Esophagus squamous epithelium (tissue), 4 donors: ENCODE data around the gene OR4S1.
"Not testable (repeated sequence)": the region's sequence is repeated elsewhere in the genome, so short reads cannot be mapped to it uniquely, and the experiment has no call there.

Experiments
- POLR2A ChIP-seq, 4 donors: fragments of 450-650 bp; IDR thresholded peaks; one replicate each; pipeline ENCODE4 v1.6.1; 2017; ENCODE audit warnings: antibody characterized with exemption in 4 of 4, mild to moderate bottlenecking in 4 of 4, moderate library complexity in 3 of 4
- TF ChIP-seq, protein P1 (sequence below), 6 experiments: fragments of 450-650 bp in 4 of 6; fragments of 200-600 bp in 2 of 6; sonication (generic) in 2 of 6; IDR thresholded peaks; one replicate each; pipeline ENCODE4 v1.5.1; 2016 to 2019; ENCODE audit warnings: antibody characterized with exemption in 6 of 6, mild to moderate bottlenecking in 4 of 6, moderate library complexity in 4 of 6

- TF ChIP-seq, protein P1, sequence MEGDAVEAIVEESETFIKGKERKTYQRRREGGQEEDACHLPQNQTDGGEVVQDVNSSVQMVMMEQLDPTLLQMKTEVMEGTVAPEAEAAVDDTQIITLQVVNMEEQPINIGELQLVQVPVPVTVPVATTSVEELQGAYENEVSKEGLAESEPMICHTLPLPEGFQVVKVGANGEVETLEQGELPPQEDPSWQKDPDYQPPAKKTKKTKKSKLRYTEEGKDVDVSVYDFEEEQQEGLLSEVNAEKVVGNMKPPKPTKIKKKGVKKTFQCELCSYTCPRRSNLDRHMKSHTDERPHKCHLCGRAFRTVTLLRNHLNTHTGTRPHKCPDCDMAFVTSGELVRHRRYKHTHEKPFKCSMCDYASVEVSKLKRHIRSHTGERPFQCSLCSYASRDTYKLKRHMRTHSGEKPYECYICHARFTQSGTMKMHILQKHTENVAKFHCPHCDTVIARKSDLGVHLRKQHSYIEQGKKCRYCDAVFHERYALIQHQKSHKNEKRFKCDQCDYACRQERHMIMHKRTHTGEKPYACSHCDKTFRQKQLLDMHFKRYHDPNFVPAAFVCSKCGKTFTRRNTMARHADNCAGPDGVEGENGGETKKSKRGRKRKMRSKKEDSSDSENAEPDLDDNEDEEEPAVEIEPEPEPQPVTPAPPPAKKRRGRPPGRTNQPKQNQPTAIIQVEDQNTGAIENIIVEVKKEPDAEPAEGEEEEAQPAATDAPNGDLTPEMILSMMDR (IDR thresholded peaks at IDR 0.05) = not testable (repeated sequence)
- not testable (repeated sequence) for TF ChIP-seq POLR2A (IDR thresholded peaks at IDR 0.05)
Measured at GRCh38 chr11:48313590-48313989, 7.6 kb downstream of the OR4S1 start.
